ENCODE data around the gene ITPRIPL2.

GRCh38 chr16:19123535-19124178 lies 9.9 kb downstream of the ITPRIPL2 start:
- TF ChIP-seq CTCF (conservative IDR thresholded peaks at IDR 0.05; ENCODE audit: low read length) = no peak
- TF ChIP-seq EZH2phosphoT487 (IDR thresholded peaks at IDR 0.05; ENCODE audit: borderline replicate concordance) = no peak

All from Loucy (cell line).